ENCODE measurements around the gene GRM4. TPM values are rescaled to one million over a fixed set of nuclear protein-coding genes. Genes with fewer than 3 reads are reported as not detected.

GRM4 gene
- total and polyA plus RNA-seq, 10 donors = 0.02 to 0.26 (median 0.09) TPM; not detected in 3

DNA sequence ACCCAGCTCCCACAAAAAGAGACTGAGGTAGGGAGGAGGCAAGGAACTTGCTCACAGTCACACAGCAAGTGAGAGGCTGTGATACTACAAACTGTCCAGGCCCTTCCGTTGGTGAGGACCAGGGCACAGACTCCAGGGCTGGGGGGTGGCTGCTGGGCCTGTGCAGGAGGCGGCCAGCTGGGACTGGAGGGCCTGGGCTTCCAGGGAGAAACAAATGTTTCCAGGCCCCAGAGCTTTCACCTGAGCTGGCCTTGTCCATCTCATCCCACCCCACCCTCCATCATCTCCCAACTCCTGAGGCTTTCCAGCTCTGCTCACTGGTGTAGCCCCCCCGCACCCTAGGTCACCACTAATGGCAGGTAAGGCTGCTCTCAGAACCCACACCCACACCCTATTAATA is 86.0 kb downstream of the GRM4 start:
- WGBS, 5 donors = 78 to 95% (median 88%) methylated on average over 3 of the region's 3 CpGs
- no peak overlapping the region for H3K27ac ChIP-seq
- no peak for DNase-seq
- H3K9me3 ChIP-seq = no peaks in the 10 kb centered on the region
- TF ChIP-seq POLR2A (IDR thresholded peaks at IDR 0.05) (no peak), POLR2AphosphoS5 (IDR thresholded peaks at IDR 0.05) (no peak)
- TF ChIP-seq, protein P1, sequence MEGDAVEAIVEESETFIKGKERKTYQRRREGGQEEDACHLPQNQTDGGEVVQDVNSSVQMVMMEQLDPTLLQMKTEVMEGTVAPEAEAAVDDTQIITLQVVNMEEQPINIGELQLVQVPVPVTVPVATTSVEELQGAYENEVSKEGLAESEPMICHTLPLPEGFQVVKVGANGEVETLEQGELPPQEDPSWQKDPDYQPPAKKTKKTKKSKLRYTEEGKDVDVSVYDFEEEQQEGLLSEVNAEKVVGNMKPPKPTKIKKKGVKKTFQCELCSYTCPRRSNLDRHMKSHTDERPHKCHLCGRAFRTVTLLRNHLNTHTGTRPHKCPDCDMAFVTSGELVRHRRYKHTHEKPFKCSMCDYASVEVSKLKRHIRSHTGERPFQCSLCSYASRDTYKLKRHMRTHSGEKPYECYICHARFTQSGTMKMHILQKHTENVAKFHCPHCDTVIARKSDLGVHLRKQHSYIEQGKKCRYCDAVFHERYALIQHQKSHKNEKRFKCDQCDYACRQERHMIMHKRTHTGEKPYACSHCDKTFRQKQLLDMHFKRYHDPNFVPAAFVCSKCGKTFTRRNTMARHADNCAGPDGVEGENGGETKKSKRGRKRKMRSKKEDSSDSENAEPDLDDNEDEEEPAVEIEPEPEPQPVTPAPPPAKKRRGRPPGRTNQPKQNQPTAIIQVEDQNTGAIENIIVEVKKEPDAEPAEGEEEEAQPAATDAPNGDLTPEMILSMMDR (IDR thresholded peaks at IDR 0.05 in 8 of 11, conservative IDR thresholded peaks at IDR 0.05 in 3 of 11) = no peak
- H3K4me1 ChIP-seq = peaks cover 0 to 6% (median 0%) of the 10 kb centered on the region in 6 donors
- intact Hi-C loops (cut with DNase I; ENCODE audit: low total_unique reads) = loop anchor here (5.0 kb wide), 1 partner anchor 92 kb away; no protein-coding TSS in a partner anchor
- H3K27me3 ChIP-seq (replicated peaks in 1 of 7) = peaks cover 0 to 41% (median 17%) of the 10 kb centered on the region in 7 donors
- H3K36me3 ChIP-seq = no peaks in the 10 kb centered on the region
- H3K4me3 ChIP-seq = no peak overlapping the region

DNA sequence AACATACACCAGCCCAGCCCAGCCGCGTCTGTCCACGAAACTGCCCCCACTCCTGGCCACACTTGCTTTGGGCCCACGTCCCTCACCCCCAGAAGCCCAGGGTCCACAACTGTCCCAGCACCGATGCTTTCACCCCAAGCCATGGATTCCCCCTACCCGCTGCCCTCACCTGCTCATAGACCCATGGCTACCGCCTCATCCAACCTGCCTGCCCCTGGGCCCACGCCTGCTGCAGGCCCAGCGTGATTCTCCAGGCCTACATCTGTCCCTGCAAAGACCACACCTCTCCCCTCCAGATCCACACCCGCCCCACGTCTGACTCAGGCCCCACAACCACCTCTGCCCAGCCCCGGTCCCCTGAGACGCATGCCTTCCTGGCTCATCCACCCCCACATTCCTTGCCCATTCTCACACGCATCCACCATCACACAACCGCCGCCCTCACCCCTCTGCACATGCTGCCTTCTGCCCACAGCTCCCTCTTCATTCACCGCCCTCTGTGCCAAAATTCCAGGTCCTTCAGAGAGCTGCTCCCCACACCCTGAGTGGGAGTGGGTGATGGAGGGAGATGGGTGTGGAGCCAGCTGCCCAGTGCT is 86.7 kb downstream of the GRM4 start:
- H3K27ac ChIP-seq = no peak overlapping the region
- H3K4me1 ChIP-seq = peaks cover 0 to 6% (median 0%) of the 10 kb centered on the region in 6 donors
- H3K9me3 ChIP-seq = no peaks in the 10 kb centered on the region
- no peak overlapping the region for H3K4me3 ChIP-seq
- no peaks in the 10 kb centered on the region for H3K36me3 ChIP-seq
- H3K27me3 ChIP-seq (replicated peaks in 1 of 7) = peaks cover 0 to 40% (median 14%) of the 10 kb centered on the region in 7 donors
- 79 to 86% (median 81%) methylated on average over 17 of the region's 17 CpGs for WGBS, 5 donors
- intact Hi-C loops (cut with DNase I; ENCODE audit: low total_unique reads) = loop anchor here (5.0 kb wide), 1 partner anchor 93 kb away; no protein-coding TSS in a partner anchor
- no peak for DNase-seq
- no peak for TF ChIP-seq POLR2A (IDR thresholded peaks at IDR 0.05)
- TF ChIP-seq POLR2AphosphoS5 (IDR thresholded peaks at IDR 0.05) = no peak

DNA sequence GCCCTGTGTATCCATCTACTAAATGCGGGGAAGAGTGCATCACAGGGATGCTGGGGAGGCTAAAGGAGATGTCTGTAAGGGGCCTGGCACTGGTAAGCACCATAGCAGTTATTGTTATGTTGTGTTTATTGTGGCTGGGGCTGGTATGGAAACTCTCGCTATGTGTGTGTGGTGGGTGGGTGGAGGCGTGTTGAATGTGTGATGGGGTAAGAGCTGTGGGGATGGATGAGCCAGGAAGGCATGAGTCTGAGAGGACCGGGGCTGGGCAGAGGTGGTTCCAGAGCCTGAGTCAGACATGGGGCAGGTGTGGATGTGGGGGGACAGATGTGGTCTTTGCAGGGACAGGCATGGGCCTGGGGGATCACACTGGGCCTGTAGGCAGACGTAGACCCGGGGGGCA is 88.1 kb downstream of the GRM4 start:
- intact Hi-C loops (cut with DNase I; ENCODE audit: low total_unique reads) = loop anchor here (5.0 kb wide), 1 partner anchor 95 kb away; no protein-coding TSS in a partner anchor
- Histone ChIP-seq H3K27me3 (replicated peaks in 1 of 7) (peaks cover 0 to 34% (median 6%) of the 10 kb centered on the region in 7 donors), H3K9me3 (no peaks in the 10 kb centered on the region), H3K4me3 (no peak overlapping the region), H3K36me3 (no peaks in the 10 kb centered on the region), H3K4me1 (peaks cover 0 to 6% (median 0%) of the 10 kb centered on the region in 6 donors), H3K27ac (no peak overlapping the region)
- no peak for DNase-seq
- WGBS, 5 donors = 80 to 89% (median 83%) methylated on average over 6 of the region's 6 CpGs
- TF ChIP-seq POLR2AphosphoS5 (IDR thresholded peaks at IDR 0.05) (no peak), POLR2A (IDR thresholded peaks at IDR 0.05) (no peak)
- TF ChIP-seq, protein P1 (IDR thresholded peaks at IDR 0.05 in 8 of 11, conservative IDR thresholded peaks at IDR 0.05 in 3 of 11) = no peak

DNA sequence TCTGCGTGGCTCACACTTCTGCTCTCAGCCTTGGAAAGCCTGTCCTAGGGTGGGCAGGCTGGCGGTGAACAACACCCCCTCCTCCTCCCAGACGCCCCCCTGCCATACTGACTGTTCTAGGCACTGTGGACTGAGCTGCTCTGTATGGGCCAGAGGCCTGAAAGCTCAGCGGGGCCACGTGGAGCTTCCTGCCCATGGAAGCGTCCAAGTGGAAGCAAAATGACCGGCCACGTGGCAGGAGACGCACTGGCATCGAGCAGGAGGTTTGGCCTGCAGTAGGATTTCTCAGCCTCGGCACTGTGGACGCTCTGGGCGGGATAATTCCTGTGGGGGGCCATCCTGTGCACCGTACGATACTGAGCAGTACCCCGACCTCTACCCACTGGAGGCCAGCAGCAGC is 88.7 kb downstream of the GRM4 start:
- H3K27me3 ChIP-seq (replicated peaks in 1 of 7) = peaks cover 0 to 33% (median 5%) of the 10 kb centered on the region in 7 donors
- no peak overlapping the region for H3K27ac ChIP-seq
- TF ChIP-seq, protein P1 (IDR thresholded peaks at IDR 0.05 in 8 of 11, conservative IDR thresholded peaks at IDR 0.05 in 3 of 11) = no peak
- TF ChIP-seq POLR2A (IDR thresholded peaks at IDR 0.05) (no peak), POLR2AphosphoS5 (IDR thresholded peaks at IDR 0.05) (no peak)
- no peaks in the 10 kb centered on the region for H3K36me3 ChIP-seq
- intact Hi-C loops (cut with DNase I; ENCODE audit: low total_unique reads) = loop anchor here (5.0 kb wide), 1 partner anchor 95 kb away; no protein-coding TSS in a partner anchor
- DNase-seq = no peak
- whole genome bisulfite sequencing, 5 donors = 77 to 91% (median 90%) methylated on average over 5 to 16 of the region's 16 CpGs
- peaks cover 0 to 6% (median 0%) of the 10 kb centered on the region in 6 donors for H3K4me1 ChIP-seq
- no peak overlapping the region for H3K4me3 ChIP-seq
- no peaks in the 10 kb centered on the region for H3K9me3 ChIP-seq
